HCT116 (cell line): Measurements from ENCODE around the gene BICD1. TPM values are rescaled to one million over a fixed set of nuclear protein-coding genes. Genes with fewer than 3 reads are reported as not detected.

Source experiments
- ATAC-seq: fragments of 200-7000 bp; cut with Tn5 transposase; 2 replicates; pipeline ENCODE4 v1.9.1; 2020; ENCODE audit warnings: mild to moderate bottlenecking, moderate library complexity
- BruUV-seq: library from RNA; stranded (reverse); fragments of 400-500 nt; replicated peaks from 2 replicates; lab custom pipeline; 2021; lab: Mats Ljungman, UMichigan
- CTCF ChIA-PET: fragments of 300-600 bp; sonication (Branson Sonifier 250); formaldehyde crosslinking; loops from one replicate; lab custom pipeline; 2021; ENCODE audit warnings: antibody characterized with exemption; lab: Charles Lee
- POLR2A ChIA-PET: fragments of 300-600, 350-600 bp; sonication (Branson Sonifier 250); formaldehyde crosslinking; loops from one replicate; lab custom pipeline; 2021; ENCODE audit warnings: antibody characterized with exemption; lab: Charles Lee
- RAD21 ChIA-PET, 2 experiments: fragments of 300-600 bp; sonication (Branson Sonifier 250); formaldehyde crosslinking; loops; one replicate each; lab custom pipeline; 2023; ENCODE audit warnings: low total read pairs in 2 of 2; ENCODE audit not compliant: uncharacterized antibody in 2 of 2, unreplicated experiment in 2 of 2, low non-redundant PET in 1 of 2; lab: Charles Lee
- DNase-seq: peaks from one replicate; pipeline ENCODE4 v3.0.0-alpha.2; 2010; ENCODE audit warnings: low read depth, low spot score
- H2AFZ ChIP-seq: fragments of 200-600 bp; shearing (Covaris generic), sonication (generic); 2 replicates; pipeline ENCODE4 v1.6.1; 2017; ENCODE audit warnings: low read depth, mixed run types, mixed read lengths, antibody characterized with exemption, low read length; ENCODE audit not compliant: poor library complexity, severe bottlenecking
- H3K27ac ChIP-seq: 2 replicates; pipeline ENCODE4 v1.5.1; 2012; ENCODE audit warnings: low read depth, low read length
- H3K27me3 ChIP-seq: fragments of 200-600 bp; sonication (generic); 2 replicates; pipeline ENCODE4 v1.6.1; 2016; ENCODE audit warnings: mixed run types, low read length, mixed read lengths; ENCODE audit not compliant: insufficient read depth
- H3K36me3 ChIP-seq, 2 experiments: fragments of 200-500 bp in 1 of 2; fragments of 200-600 bp in 1 of 2; sonication (Bioruptor generic) in 1 of 2; sonication (generic) in 1 of 2; 2 replicates each; pipeline versions ENCODE4 v1.5.1 to v1.6.1; 2014 to 2016; ENCODE audit warnings: low read length in 2 of 2, inconsistent platforms in 1 of 2, mixed read lengths in 1 of 2, mixed run types in 1 of 2; ENCODE audit not compliant: insufficient read depth in 2 of 2, control insufficient read depth in 1 of 2
- H3K4me1 ChIP-seq, 2 experiments: fragments of 200-600 bp in 1 of 2; sonication (generic) in 1 of 2; 2 replicates each; pipeline versions ENCODE4 v1.5.1 to v1.6.1; 2012 to 2017; ENCODE audit warnings: low read length in 2 of 2, inconsistent platforms in 1 of 2, mild to moderate bottlenecking in 1 of 2, mixed read lengths in 1 of 2, mixed run types in 1 of 2, moderate library complexity in 1 of 2; ENCODE audit not compliant: insufficient read depth in 2 of 2, control insufficient read depth in 1 of 2
- H3K4me2 ChIP-seq: fragments of 200-600 bp; sonication (generic); 2 replicates; pipeline ENCODE4 v1.6.1; 2017; ENCODE audit warnings: mixed run types, low read length, mixed read lengths
- H3K4me3 ChIP-seq, 2 experiments: fragments of 200-600 bp in 1 of 2; sonication (generic) in 1 of 2; replicated peaks in 1 of 2; 2 replicates each; pipeline ENCODE4 v1.5.1; 2011 to 2016; ENCODE audit warnings: low read length in 2 of 2, control low read depth in 1 of 2, low read depth in 1 of 2, mild to moderate bottlenecking in 1 of 2, mixed read lengths in 1 of 2, mixed run types in 1 of 2
- H3K79me2 ChIP-seq: fragments of 200-600 bp; sonication (generic); 2 replicates; pipeline ENCODE4 v1.6.1; 2017; ENCODE audit warnings: mild to moderate bottlenecking, mixed run types, low read length, moderate library complexity, mixed read lengths; ENCODE audit not compliant: insufficient read depth
- H3K9ac ChIP-seq: fragments of 200-600 bp; sonication (generic); 2 replicates; pipeline ENCODE4 v1.6.1; 2016; ENCODE audit warnings: low read length, mixed read lengths
- H3K9me2 ChIP-seq: fragments of 200-600 bp; sonication (generic), shearing (Covaris generic); 2 replicates; pipeline ENCODE4 v1.6.1; 2017; ENCODE audit warnings: mixed run types, mild to moderate bottlenecking, moderate library complexity; ENCODE audit not compliant: insufficient read depth
- H3K9me3 ChIP-seq, 2 experiments: fragments of 200-500 bp in 1 of 2; fragments of 200-600 bp in 1 of 2; sonication (Bioruptor generic) in 1 of 2; sonication (generic) in 1 of 2; 2 replicates each; pipeline ENCODE4 v1.6.1; 2014 to 2017; ENCODE audit warnings: low read length in 2 of 2, mixed read lengths in 2 of 2, inconsistent platforms in 1 of 2, low read depth in 1 of 2, mild to moderate bottlenecking in 1 of 2, mixed run types in 1 of 2, moderate library complexity in 1 of 2; ENCODE audit not compliant: control insufficient read depth in 1 of 2, insufficient read depth in 1 of 2
- H4K20me1 ChIP-seq: fragments of 200-600 bp; sonication (generic), shearing (Covaris generic); 2 replicates; pipeline ENCODE4 v1.6.1; 2017; ENCODE audit warnings: mixed run types, mild to moderate bottlenecking, moderate library complexity; ENCODE audit not compliant: insufficient read depth
- CEBPB ChIP-seq: IDR thresholded peaks from 2 replicates; pipeline ENCODE4 v1.6.1; 2012; ENCODE audit warnings: low read depth
- CTCF ChIP-seq, 3 experiments: fragments of 200-600 bp in 1 of 3; sonication (generic) in 1 of 3; IDR thresholded peaks in 2 of 3; conservative IDR thresholded peaks in 1 of 3; 2 replicates each; pipeline ENCODE4 v1.5.1; 2012 to 2017; ENCODE audit warnings: low read depth in 2 of 3, low read length in 2 of 3, antibody characterized with exemption in 1 of 3, borderline replicate concordance in 1 of 3, control low read depth in 1 of 3, mild to moderate bottlenecking in 1 of 3, mixed read lengths in 1 of 3, mixed run types in 1 of 3, moderate library complexity in 1 of 3; ENCODE audit not compliant: insufficient read depth in 1 of 3
- ELF1 ChIP-seq: IDR thresholded peaks from 2 replicates; pipeline ENCODE4 v1.6.1; 2012; ENCODE audit warnings: low read depth, borderline replicate concordance
- POLR2A ChIP-seq: IDR thresholded peaks from 2 replicates; pipeline ENCODE4 v1.7.0; 2011; ENCODE audit warnings: borderline replicate concordance; ENCODE audit not compliant: insufficient read depth, insufficient read length; ENCODE audit errors: extremely low read depth
- POLR2AphosphoS5 ChIP-seq: IDR thresholded peaks from 2 replicates; pipeline ENCODE4 v1.6.1; 2011; ENCODE audit warnings: mild to moderate bottlenecking, low read depth, low read length, moderate library complexity
- SIN3A ChIP-seq: IDR thresholded peaks from 2 replicates; pipeline ENCODE4 v1.6.1; 2012; ENCODE audit warnings: low read depth
- SRF ChIP-seq: IDR thresholded peaks from 2 replicates; pipeline ENCODE4 v1.6.1; 2012; ENCODE audit warnings: low read depth
- intact Hi-C: fragments of 100-400 bp; cut with micrococcal nuclease; formaldehyde crosslinking; loops from 2 replicates; pipeline ENCODE4 v1.10.0; 2022
- total RNA-seq: library from RNA; stranded (reverse); gene quantifications from one replicate; pipeline ENCODE4 v1.2.1, GENCODE V29; 2021; ENCODE audit not compliant: unreplicated experiment
- TF ChIP-seq, protein P1 (sequence below): IDR thresholded peaks from 2 replicates; pipeline ENCODE4 v1.6.1; 2012
- TF ChIP-seq, protein P2 (sequence below): IDR thresholded peaks from 2 replicates; pipeline ENCODE4 v1.6.1; 2012; ENCODE audit warnings: low read depth
- TF ChIP-seq, protein P3 (sequence below): IDR thresholded peaks from 2 replicates; pipeline ENCODE4 v1.6.1; 2012

The BICD1 gene
- total RNA-seq, 1 experiment from 2014 or later, result 32.5 TPM

DNA sequence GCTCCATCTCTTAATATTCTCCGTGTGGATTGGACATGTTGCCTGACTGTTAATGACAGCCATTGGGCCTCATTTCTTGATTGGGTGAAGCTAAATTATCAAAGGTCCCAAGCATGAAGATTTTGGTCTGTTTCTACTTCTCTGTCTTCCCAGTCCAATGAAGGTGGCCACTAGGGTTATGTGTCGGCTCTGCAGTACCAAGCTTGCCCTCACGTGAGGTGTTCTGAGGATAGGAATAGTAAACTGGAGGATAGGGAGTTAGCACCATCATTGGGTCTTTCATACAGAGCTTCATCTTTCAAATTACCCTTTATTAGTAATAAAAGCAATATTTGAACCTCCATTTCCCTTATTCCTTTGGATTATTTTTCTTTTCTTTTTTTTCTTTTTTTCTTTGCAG is 21.9 kb upstream of the BICD1 start:
- no peak for DNase-seq
- peaks cover 0 to 2% of the 10 kb centered on the region in 2 experiments; a peak in 1 of 4 replicates for H3K4me1 ChIP-seq
- peak in 1 of 3 experiments; percentile 23; a peak in 1 of 6 replicates for TF ChIP-seq CTCF (IDR thresholded peaks at IDR 0.05 in 2 of 3, conservative IDR thresholded peaks at IDR 0.05 in 1 of 3; ENCODE audit: borderline replicate concordance in 1 of 3, insufficient read depth in 1 of 3, low read depth in 2 of 3, low read length in 2 of 3)
- TF ChIP-seq SIN3A, result no peak
- H3K36me3 ChIP-seq, result no peaks in the 10 kb centered on the region
- intact Hi-C loops, result no loop called here
- no peak overlapping the region for H3K4me3 ChIP-seq
- CTCF ChIA-PET, result interaction anchor here (1.1 kb wide), 1 partner anchor 24 kb away, joined by 5 read pairs; no protein-coding TSS in a partner anchor
- peak; percentile 71; the same call in 1 of the 2 replicates for ATAC-seq
- no peak overlapping the region for H3K9ac ChIP-seq
- RAD21 ChIA-PET, result no interaction called here
- no peaks in the 10 kb centered on the region for H3K79me2 ChIP-seq
- H3K27me3 ChIP-seq, result no peaks in the 10 kb centered on the region
- no peaks in the 10 kb centered on the region for H3K9me2 ChIP-seq
- H3K27ac ChIP-seq, result no peak overlapping the region
- BruUV-seq, result no TSS peak
- no peaks in the 10 kb centered on the region for H3K9me3 ChIP-seq
- H2AFZ ChIP-seq, result no peak overlapping the region
- no peaks in the 10 kb centered on the region for H4K20me1 ChIP-seq
- no peak overlapping the region for H3K4me2 ChIP-seq
- POLR2A ChIA-PET, result no interaction called here

- no TSS peak for BruUV-seq
- no peak for DNase-seq
- no peak for ATAC-seq
- ChIA-PET CTCF (no interaction called here), RAD21 (no interaction called here), POLR2A (no interaction called here)
- H2AFZ ChIP-seq, result no peak overlapping the region
- H3K4me2 ChIP-seq, result no peak overlapping the region
- peaks cover 0 to 2% of the 10 kb centered on the region in 2 experiments; a peak in 1 of 4 replicates for H3K4me1 ChIP-seq
- H3K27ac ChIP-seq, result no peak overlapping the region
- no peaks in the 10 kb centered on the region for H3K79me2 ChIP-seq
- H3K9me3 ChIP-seq, result no peaks in the 10 kb centered on the region
- intact Hi-C loops, result no loop called here
- no peak overlapping the region for H3K4me3 ChIP-seq
- H3K9ac ChIP-seq, result no peak overlapping the region
- no peaks in the 10 kb centered on the region for H3K9me2 ChIP-seq
- no peaks in the 10 kb centered on the region for H3K36me3 ChIP-seq
- H3K27me3 ChIP-seq, result no peaks in the 10 kb centered on the region
- no peaks in the 10 kb centered on the region for H4K20me1 ChIP-seq
- TF ChIP-seq CEBPB (no peak), SRF (no peak), CTCF (IDR thresholded peaks at IDR 0.05 in 2 of 3, conservative IDR thresholded peaks at IDR 0.05 in 1 of 3; ENCODE audit: borderline replicate concordance in 1 of 3, insufficient read depth in 1 of 3, low read depth in 2 of 3, low read length in 2 of 3) (no peak), POLR2AphosphoS5 (no peak), POLR2A (no peak), ELF1 (no peak)
- TF ChIP-seq, protein P1, sequence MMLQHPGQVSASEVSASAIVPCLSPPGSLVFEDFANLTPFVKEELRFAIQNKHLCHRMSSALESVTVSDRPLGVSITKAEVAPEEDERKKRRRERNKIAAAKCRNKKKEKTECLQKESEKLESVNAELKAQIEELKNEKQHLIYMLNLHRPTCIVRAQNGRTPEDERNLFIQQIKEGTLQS, result no peak
- TF ChIP-seq, protein P2, sequence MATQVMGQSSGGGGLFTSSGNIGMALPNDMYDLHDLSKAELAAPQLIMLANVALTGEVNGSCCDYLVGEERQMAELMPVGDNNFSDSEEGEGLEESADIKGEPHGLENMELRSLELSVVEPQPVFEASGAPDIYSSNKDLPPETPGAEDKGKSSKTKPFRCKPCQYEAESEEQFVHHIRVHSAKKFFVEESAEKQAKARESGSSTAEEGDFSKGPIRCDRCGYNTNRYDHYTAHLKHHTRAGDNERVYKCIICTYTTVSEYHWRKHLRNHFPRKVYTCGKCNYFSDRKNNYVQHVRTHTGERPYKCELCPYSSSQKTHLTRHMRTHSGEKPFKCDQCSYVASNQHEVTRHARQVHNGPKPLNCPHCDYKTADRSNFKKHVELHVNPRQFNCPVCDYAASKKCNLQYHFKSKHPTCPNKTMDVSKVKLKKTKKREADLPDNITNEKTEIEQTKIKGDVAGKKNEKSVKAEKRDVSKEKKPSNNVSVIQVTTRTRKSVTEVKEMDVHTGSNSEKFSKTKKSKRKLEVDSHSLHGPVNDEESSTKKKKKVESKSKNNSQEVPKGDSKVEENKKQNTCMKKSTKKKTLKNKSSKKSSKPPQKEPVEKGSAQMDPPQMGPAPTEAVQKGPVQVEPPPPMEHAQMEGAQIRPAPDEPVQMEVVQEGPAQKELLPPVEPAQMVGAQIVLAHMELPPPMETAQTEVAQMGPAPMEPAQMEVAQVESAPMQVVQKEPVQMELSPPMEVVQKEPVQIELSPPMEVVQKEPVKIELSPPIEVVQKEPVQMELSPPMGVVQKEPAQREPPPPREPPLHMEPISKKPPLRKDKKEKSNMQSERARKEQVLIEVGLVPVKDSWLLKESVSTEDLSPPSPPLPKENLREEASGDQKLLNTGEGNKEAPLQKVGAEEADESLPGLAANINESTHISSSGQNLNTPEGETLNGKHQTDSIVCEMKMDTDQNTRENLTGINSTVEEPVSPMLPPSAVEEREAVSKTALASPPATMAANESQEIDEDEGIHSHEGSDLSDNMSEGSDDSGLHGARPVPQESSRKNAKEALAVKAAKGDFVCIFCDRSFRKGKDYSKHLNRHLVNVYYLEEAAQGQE, result no peak
- TF ChIP-seq, protein P3, sequence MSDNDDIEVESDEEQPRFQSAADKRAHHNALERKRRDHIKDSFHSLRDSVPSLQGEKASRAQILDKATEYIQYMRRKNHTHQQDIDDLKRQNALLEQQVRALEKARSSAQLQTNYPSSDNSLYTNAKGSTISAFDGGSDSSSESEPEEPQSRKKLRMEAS, result no peak
These were observed 19.3 kb upstream of the BICD1 start for GRCh38 chr12:32087306-32087705.
